Retinal pigment epithelial cell (primary cell): ENCODE measurements around the gene KCND3.
"Not testable (repeated sequence)": the region's sequence is repeated elsewhere in the genome, so short reads cannot be mapped to it uniquely, and the experiment has no call there.

Source experiments
- DNase-seq: peaks from one replicate; pipeline ENCODE4 v3.0.0-alpha.2; 2010; ENCODE audit warnings: low read depth
- H3K4me3 ChIP-seq: 2 replicates; pipeline ENCODE4 v1.5.1; 2011; ENCODE audit warnings: mild to moderate bottlenecking, low read length, control low read depth, moderate library complexity
- CTCF ChIP-seq: conservative IDR thresholded peaks from 2 replicates; pipeline ENCODE4 v1.5.1; 2011; ENCODE audit warnings: low read depth, low read length, control low read depth, inconsistent platforms

KCND3 gene

GRCh38 chr1:111802110-111802509 lies 187.4 kb downstream of the KCND3 start:
- no peak for TF ChIP-seq CTCF
- H3K4me3 ChIP-seq = no peak overlapping the region
- no peak for DNase-seq

GRCh38 chr1:111801071-111801850 lies 188.2 kb downstream of the KCND3 start:
- no peak overlapping the region for H3K4me3 ChIP-seq
- DNase-seq = no peak
- peak; percentile 9 for TF ChIP-seq CTCF

- not testable (repeated sequence) for DNase-seq, H3K4me3 ChIP-seq
Observed at GRCh38 chr1:111799722-111800121, 189.7 kb downstream of the KCND3 start.

GRCh38 chr1:111798580-111798979 lies 190.9 kb downstream of the KCND3 start:
- no peak for DNase-seq
- TF ChIP-seq CTCF = no peak
- no peak overlapping the region for H3K4me3 ChIP-seq

- TF ChIP-seq CTCF = no peak
- no peak overlapping the region for H3K4me3 ChIP-seq
- peak; percentile 34 for DNase-seq
Observed at GRCh38 chr1:111795401-111795800, 194.1 kb downstream of the KCND3 start.

- H3K4me3 ChIP-seq = no peak overlapping the region
- TF ChIP-seq CTCF = no peak
- DNase-seq = no peak
Observed at GRCh38 chr1:111793923-111794322, 195.5 kb downstream of the KCND3 start.

GRCh38 chr1:111792249-111792648 lies 197.2 kb downstream of the KCND3 start:
- no peak for DNase-seq
- no peak overlapping the region for H3K4me3 ChIP-seq
- TF ChIP-seq CTCF = no peak
